A549 (cell line): ENCODE results near the gene TRDMT1. TPM values are rescaled to one million over a fixed set of nuclear protein-coding genes. Genes with fewer than 3 reads are reported as not detected.

Experiments
- ATAC-seq, 2 experiments: fragments of 200-7000 bp in 1 of 2; fragments of >200 bp in 1 of 2; cut with Nextera tagmentation in 1 of 2; cut with Tn5 transposase in 1 of 2; 3 replicates each; pipeline versions ENCODE4 v1.8.0 to v1.9.1; 2018 to 2020; ENCODE audit warnings: mild to moderate bottlenecking in 1 of 2, moderate library complexity in 1 of 2
- CTCF ChIA-PET: fragments of 300-600 bp; sonication (Branson Sonifier 250); formaldehyde crosslinking; extraction: SDS; loops from one replicate; lab custom pipeline; 2021; ENCODE audit warnings: antibody characterized with exemption, inconsistent platforms; lab: Yijun Ruan, JAX
- POLR2A ChIA-PET: fragments of 350-600 bp; formaldehyde crosslinking; extraction: SDS; loops from one replicate; lab custom pipeline; 2021; ENCODE audit warnings: antibody characterized with exemption, inconsistent platforms; lab: Yijun Ruan, JAX
- DNase-seq, 2 experiments: peaks; one replicate each; pipeline versions ENCODE4 v3.0.0 to v3.0.0-alpha.2; 2011 to 2016; ENCODE audit warnings: low read depth in 1 of 2, low spot score in 1 of 2
- FAIRE-seq: peaks from 2 replicates; lab custom pipeline; 2011; peaks lifted over from hg19 to GRCh38; lab: Jason Lieb, UNC
- H3K27ac ChIP-seq, 2 experiments: fragments of >200 bp; sonication (Bioruptor Twin); formaldehyde crosslinking; 3 replicates each; pipeline ENCODE4 v1.5.1; 2016 to 2017
- H3K4me1 ChIP-seq: fragments of >200 bp; sonication (Bioruptor Twin); formaldehyde crosslinking; 3 replicates; pipeline ENCODE4 v1.6.1; 2016
- H3K4me2 ChIP-seq: fragments of >200 bp; sonication (Bioruptor Twin); formaldehyde crosslinking; 3 replicates; pipeline ENCODE4 v1.6.1; 2016
- H3K4me3 ChIP-seq: fragments of >200 bp; sonication (Bioruptor Twin); formaldehyde crosslinking; 3 replicates; pipeline ENCODE4 v1.5.1; 2016
- H3K9me3 ChIP-seq: fragments of >200 bp; sonication (Bioruptor Twin); formaldehyde crosslinking; 3 replicates; pipeline ENCODE4 v1.6.1; 2016
- BHLHE40 ChIP-seq: IDR thresholded peaks from 2 replicates; pipeline ENCODE4 v1.6.1; 2012; ENCODE audit warnings: low read depth, low read length, inconsistent platforms
- CHD2 ChIP-seq: fragments of 150-350 bp; IDR thresholded peaks from 2 replicates; pipeline ENCODE4 v1.6.1; 2014; ENCODE audit warnings: low read length; ENCODE audit not compliant: partially characterized antibody
- FOSB ChIP-seq: fragments of 250-450 bp; sonication (Bioruptor Pico); IDR thresholded peaks from 2 replicates; pipeline ENCODE4 v1.5.0; 2020; ENCODE audit warnings: mild to moderate bottlenecking, moderate library complexity
- GATA3 ChIP-seq: IDR thresholded peaks from 2 replicates; pipeline ENCODE4 v1.6.1; 2012; ENCODE audit warnings: borderline replicate concordance
- HEYL ChIP-seq: fragments of 250-450 bp; sonication (Bioruptor Pico); IDR thresholded peaks from 2 replicates; pipeline ENCODE4 v1.8.0; 2021; ENCODE audit warnings: mild to moderate bottlenecking, moderate library complexity
- HOXA7 ChIP-seq: fragments of 250-450 bp; sonication (Bioruptor Pico); IDR thresholded peaks from 2 replicates; pipeline ENCODE4 v1.5.0; 2020; ENCODE audit warnings: mild to moderate bottlenecking, moderate library complexity
- JUN ChIP-seq, 2 experiments: fragments of >200 bp; sonication (Bioruptor Twin); formaldehyde crosslinking; IDR thresholded peaks; 2 replicates in 1 of 2; 3 replicates in 1 of 2; pipeline ENCODE4 v1.6.1; 2016 to 2017
- KDM1A ChIP-seq: fragments of 200-600 bp; sonication (generic); IDR thresholded peaks from 2 replicates; pipeline ENCODE4 v1.6.1; 2016; ENCODE audit warnings: low read depth, mild to moderate bottlenecking
- NPAS2 ChIP-seq: fragments of 250-450 bp; sonication (Bioruptor Pico); IDR thresholded peaks from 2 replicates; pipeline ENCODE4 v1.8.0; 2022; ENCODE audit warnings: mild to moderate bottlenecking, moderate library complexity, borderline replicate concordance
- NR3C1 ChIP-seq: fragments of >200 bp; sonication (Bioruptor Twin); formaldehyde crosslinking; IDR thresholded peaks from 3 replicates; pipeline ENCODE4 v1.6.1; 2017
- POLR2AphosphoS2 ChIP-seq: conservative IDR thresholded peaks from 2 replicates; pipeline ENCODE4 v1.6.1; 2012; ENCODE audit warnings: low read length, improper control_type of control experiment, inconsistent platforms
- RARB ChIP-seq: fragments of 250-450 bp; sonication (Bioruptor Pico); IDR thresholded peaks from 2 replicates; pipeline ENCODE4 v1.8.0; 2021; ENCODE audit warnings: mild to moderate bottlenecking, moderate library complexity
- RCOR1 ChIP-seq: fragments of 150-350 bp; IDR thresholded peaks from 2 replicates; pipeline ENCODE4 v1.6.1; 2014; ENCODE audit warnings: antibody characterized with exemption, low read length, low read depth
- TP53 ChIP-seq: fragments of 250-450 bp; sonication (Bioruptor Pico); IDR thresholded peaks from 2 replicates; pipeline ENCODE4 v1.5.0; 2021; ENCODE audit warnings: mild to moderate bottlenecking, moderate library complexity
- ZFP36 ChIP-seq: fragments of 450-650 bp; IDR thresholded peaks from 2 replicates; pipeline ENCODE4 v1.6.1; 2014; ENCODE audit warnings: borderline replicate concordance; ENCODE audit not compliant: partially characterized antibody
- WGBS: methylation state at CpG from one replicate; pipeline ENCODE4 v1.1.6; 2017; ENCODE audit errors: missing lambda C conversion rate; 5-methylcytosine and 5-hydroxymethylcytosine counted together
- polyA plus RNA-seq, 4 experiments: library from polyadenylated mRNA; depleted of rRNA in 3 of 4; stranded (reverse); fragments of >200 nt; fragmentation: RNase III in 1 of 4; extraction: RNeasy Plus Mini Kit Qiagen cat#74134 plus additional on column Dnase treatment in 1 of 4; gene quantifications; 2 replicates in 3 of 4; 3 replicates in 1 of 4; pipeline ENCODE4 v1.2.3, GENCODE V29; 2011 to 2017
- TF ChIP-seq, protein P1 (sequence below): fragments of 250-450 bp; sonication (Bioruptor Pico); IDR thresholded peaks from 2 replicates; pipeline ENCODE4 v1.5.0; 2021; ENCODE audit warnings: mild to moderate bottlenecking, moderate library complexity, borderline replicate concordance
- TF ChIP-seq, protein P2 (sequence below): fragments of 150-350 bp; IDR thresholded peaks from 2 replicates; pipeline ENCODE4 v1.6.1; 2014; ENCODE audit warnings: low read depth, mild to moderate bottlenecking, low read length
- TF ChIP-seq, protein P3 (sequence below): IDR thresholded peaks from 2 replicates; pipeline ENCODE4 v1.6.1; 2012
- TF ChIP-seq, protein P4 (sequence below): fragments of 450-650 bp; IDR thresholded peaks from 2 replicates; pipeline ENCODE4 v1.6.1; 2014; ENCODE audit warnings: antibody characterized with exemption
- TF ChIP-seq, protein P5 (sequence below): fragments of >200 bp; sonication (Bioruptor Twin); formaldehyde crosslinking; IDR thresholded peaks from 3 replicates; pipeline ENCODE4 v1.6.1; 2016

The TRDMT1 gene
- polyA plus RNA-seq, 2 of the 4 experiments (the other 2 are of a cell fraction) = 2.4 to 7.4 TPM

DNA sequence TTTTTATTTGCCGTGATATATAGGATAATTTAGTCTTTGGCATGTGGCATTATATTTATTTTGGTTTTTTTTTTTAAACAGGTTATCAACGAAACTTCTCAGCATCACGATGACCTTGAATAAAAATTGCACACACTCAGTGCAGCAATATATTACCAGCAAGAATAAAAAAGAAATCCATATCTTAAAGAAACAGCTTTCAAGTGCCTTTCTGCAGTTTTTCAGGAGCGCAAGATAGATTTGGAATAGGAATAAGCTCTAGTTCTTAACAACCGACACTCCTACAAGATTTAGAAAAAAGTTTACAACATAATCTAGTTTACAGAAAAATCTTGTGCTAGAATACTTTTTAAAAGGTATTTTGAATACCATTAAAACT lies 35.7 kb upstream of the TRDMT1 start:
- Histone ChIP-seq H3K4me1 (peaks cover 27% of the 10 kb centered on the region), H3K9me3 (no peaks in the 10 kb centered on the region), H3K4me3 (no peak overlapping the region)
- CTCF ChIA-PET = interaction anchor here (0.8 to 1.0 kb wide), 2 partner anchors 394 to 410 kb away, joined by 3 read pairs; no protein-coding TSS in a partner anchor
- no peak for FAIRE-seq
- ATAC-seq = no peak
- DNase-seq = no peak
- WGBS = 81% methylated on average over 5 of the region's 5 CpGs
- POLR2A ChIA-PET = interaction anchor here (0.8 kb wide), 1 partner anchor 9 kb away, joined by 4 read pairs; the partner anchor contains the start of gene VIM
- TF ChIP-seq, protein P1, sequence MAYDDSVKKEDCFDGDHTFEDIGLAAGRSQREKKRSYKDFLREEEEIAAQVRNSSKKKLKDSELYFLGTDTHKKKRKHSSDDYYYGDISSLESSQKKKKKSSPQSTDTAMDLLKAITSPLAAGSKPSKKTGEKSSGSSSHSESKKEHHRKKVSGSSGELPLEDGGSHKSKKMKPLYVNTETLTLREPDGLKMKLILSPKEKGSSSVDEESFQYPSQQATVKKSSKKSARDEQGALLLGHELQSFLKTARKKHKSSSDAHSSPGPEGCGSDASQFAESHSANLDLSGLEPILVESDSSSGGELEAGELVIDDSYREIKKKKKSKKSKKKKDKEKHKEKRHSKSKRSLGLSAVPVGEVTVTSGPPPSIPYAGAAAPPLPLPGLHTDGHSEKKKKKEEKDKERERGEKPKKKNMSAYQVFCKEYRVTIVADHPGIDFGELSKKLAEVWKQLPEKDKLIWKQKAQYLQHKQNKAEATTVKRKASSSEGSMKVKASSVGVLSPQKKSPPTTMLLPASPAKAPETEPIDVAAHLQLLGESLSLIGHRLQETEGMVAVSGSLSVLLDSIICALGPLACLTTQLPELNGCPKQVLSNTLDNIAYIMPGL (CRISPR knock-in tag) = no peak
- TF ChIP-seq, protein P2, sequence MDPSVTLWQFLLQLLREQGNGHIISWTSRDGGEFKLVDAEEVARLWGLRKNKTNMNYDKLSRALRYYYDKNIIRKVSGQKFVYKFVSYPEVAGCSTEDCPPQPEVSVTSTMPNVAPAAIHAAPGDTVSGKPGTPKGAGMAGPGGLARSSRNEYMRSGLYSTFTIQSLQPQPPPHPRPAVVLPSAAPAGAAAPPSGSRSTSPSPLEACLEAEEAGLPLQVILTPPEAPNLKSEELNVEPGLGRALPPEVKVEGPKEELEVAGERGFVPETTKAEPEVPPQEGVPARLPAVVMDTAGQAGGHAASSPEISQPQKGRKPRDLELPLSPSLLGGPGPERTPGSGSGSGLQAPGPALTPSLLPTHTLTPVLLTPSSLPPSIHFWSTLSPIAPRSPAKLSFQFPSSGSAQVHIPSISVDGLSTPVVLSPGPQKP = no peak
- TF ChIP-seq GATA3 = no peak
- no peak for TF ChIP-seq RARB (CRISPR knock-in tag)
- TF ChIP-seq, protein P3, sequence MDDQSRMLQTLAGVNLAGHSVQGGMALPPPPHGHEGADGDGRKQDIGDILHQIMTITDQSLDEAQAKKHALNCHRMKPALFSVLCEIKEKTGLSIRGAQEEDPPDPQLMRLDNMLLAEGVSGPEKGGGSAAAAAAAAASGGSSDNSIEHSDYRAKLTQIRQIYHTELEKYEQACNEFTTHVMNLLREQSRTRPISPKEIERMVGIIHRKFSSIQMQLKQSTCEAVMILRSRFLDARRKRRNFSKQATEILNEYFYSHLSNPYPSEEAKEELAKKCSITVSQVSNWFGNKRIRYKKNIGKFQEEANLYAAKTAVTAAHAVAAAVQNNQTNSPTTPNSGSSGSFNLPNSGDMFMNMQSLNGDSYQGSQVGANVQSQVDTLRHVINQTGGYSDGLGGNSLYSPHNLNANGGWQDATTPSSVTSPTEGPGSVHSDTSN = no peak
- TF ChIP-seq TP53 = no peak
- TF ChIP-seq JUN (IDR thresholded peaks at IDR 0.05) = no peak
- no peak for TF ChIP-seq POLR2AphosphoS2
- TF ChIP-seq ZFP36 = no peak
- no peak for TF ChIP-seq BHLHE40
- no peak for TF ChIP-seq RCOR1
- TF ChIP-seq HOXA7 (CRISPR knock-in tag) = no peak
- TF ChIP-seq KDM1A = no peak
- TF ChIP-seq, protein P4, sequence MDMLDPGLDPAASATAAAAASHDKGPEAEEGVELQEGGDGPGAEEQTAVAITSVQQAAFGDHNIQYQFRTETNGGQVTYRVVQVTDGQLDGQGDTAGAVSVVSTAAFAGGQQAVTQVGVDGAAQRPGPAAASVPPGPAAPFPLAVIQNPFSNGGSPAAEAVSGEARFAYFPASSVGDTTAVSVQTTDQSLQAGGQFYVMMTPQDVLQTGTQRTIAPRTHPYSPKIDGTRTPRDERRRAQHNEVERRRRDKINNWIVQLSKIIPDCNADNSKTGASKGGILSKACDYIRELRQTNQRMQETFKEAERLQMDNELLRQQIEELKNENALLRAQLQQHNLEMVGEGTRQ = no peak
- TF ChIP-seq HEYL = no peak
- TF ChIP-seq NR3C1 = no peak
- TF ChIP-seq, protein P5, sequence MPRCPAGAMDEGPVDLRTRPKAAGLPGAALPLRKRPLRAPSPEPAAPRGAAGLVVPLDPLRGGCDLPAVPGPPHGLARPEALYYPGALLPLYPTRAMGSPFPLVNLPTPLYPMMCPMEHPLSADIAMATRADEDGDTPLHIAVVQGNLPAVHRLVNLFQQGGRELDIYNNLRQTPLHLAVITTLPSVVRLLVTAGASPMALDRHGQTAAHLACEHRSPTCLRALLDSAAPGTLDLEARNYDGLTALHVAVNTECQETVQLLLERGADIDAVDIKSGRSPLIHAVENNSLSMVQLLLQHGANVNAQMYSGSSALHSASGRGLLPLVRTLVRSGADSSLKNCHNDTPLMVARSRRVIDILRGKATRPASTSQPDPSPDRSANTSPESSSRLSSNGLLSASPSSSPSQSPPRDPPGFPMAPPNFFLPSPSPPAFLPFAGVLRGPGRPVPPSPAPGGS = no peak
- no peak for TF ChIP-seq NPAS2 (CRISPR knock-in tag)
- no peak for TF ChIP-seq FOSB (CRISPR knock-in tag)
- TF ChIP-seq, all 56 proteins: peak for 0
- no peak overlapping the region for H3K4me2 ChIP-seq
- H3K27ac ChIP-seq = no peak overlapping the region

DNA sequence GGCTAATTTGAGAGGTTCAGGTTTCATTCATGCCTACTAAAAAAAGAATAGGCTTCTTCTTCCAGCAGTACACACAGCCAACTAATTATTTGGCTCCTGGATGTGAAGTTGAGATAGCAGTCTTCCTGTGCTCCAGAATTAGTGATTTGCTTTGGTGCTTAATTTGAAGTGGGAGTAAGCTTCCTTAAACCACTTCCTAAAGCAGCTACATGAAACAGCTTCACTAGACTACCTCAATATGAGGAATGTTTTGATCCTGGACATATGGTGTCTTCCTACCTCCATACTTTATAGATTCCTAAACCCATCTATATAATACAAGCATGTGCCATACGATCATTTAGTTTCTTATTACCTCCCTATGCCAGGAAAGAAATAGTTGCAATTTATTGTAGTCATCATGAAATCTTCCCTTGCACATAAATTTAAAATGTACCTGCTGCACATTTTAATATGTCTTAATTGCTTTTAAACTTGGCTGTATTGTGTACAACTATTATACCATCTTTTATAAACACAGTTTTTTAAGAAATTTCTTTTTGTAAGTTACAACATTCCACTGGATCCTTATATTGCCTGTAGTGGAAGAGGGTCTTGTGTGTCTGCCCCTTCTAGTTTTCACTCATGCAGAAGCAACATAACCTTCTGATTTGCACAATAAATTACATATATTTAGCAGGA lies 35.1 kb upstream of the TRDMT1 start:
- Histone ChIP-seq H3K9me3 (no peaks in the 10 kb centered on the region), H3K27ac (no peak overlapping the region), H3K4me2 (no peak overlapping the region), H3K4me3 (no peak overlapping the region), H3K4me1 (peaks cover 32% of the 10 kb centered on the region)
- POLR2A ChIA-PET = no interaction called here
- CTCF ChIA-PET = interaction anchor here (1.0 kb wide), 1 partner anchor 409 kb away, joined by 3 read pairs; no protein-coding TSS in a partner anchor
- TF ChIP-seq, protein P2 = no peak
- TF ChIP-seq CHD2 (no peak), FOSB (CRISPR knock-in tag) (0 out of 2 replicates have a peak, but pooled peaks have one; percentile 64)
- no peak for FAIRE-seq
- 77% methylated on average over 1 of the region's 1 CpG for WGBS
- no peak for DNase-seq
- no peak for ATAC-seq
